ENCODE results near the gene ARHGEF28. TPM values are rescaled to one million over a fixed set of nuclear protein-coding genes. Genes with fewer than 3 reads are reported as not detected.

ARHGEF28 gene
- total RNA-seq, 1 experiment from 2014 or later: 6.1 TPM

GRCh38 chr5:73702534-73702933 lies 76.5 kb downstream of the ARHGEF28 start:
- Histone ChIP-seq H4K20me1 (ENCODE audit: insufficient read depth) (no peaks in the 10 kb centered on the region), H2AFZ (ENCODE audit: low read depth, low read length, poor library complexity, severe bottlenecking) (no peak overlapping the region), H3K4me1 (ENCODE audit: control insufficient read depth in 1 of 2, insufficient read depth in 2 of 2, low read length in 2 of 2) (peaks cover 0 to 8% of the 10 kb centered on the region in 2 experiments; a peak in 1 of 4 replicates), H3K79me2 (ENCODE audit: insufficient read depth, low read length) (no peaks in the 10 kb centered on the region), H3K9me3 (ENCODE audit: control insufficient read depth in 1 of 2, insufficient read depth in 1 of 2, low read depth in 1 of 2, low read length in 2 of 2) (no peaks in the 10 kb centered on the region), H3K27ac (ENCODE audit: low read depth, low read length) (no peak overlapping the region), H3K9ac (ENCODE audit: low read length) (no peak overlapping the region), H3K36me3 (ENCODE audit: control insufficient read depth in 1 of 2, insufficient read depth in 2 of 2, low read length in 2 of 2) (no peaks in the 10 kb centered on the region), H3K4me2 (ENCODE audit: low read length) (no peak overlapping the region), H3K4me3 (replicated peaks in 1 of 2; ENCODE audit: low read depth in 1 of 2, low read length in 2 of 2) (no peak overlapping the region), H3K9me2 (ENCODE audit: insufficient read depth) (no peaks in the 10 kb centered on the region), H3K27me3 (ENCODE audit: insufficient read depth, low read length) (no peaks in the 10 kb centered on the region)
- no TSS peak for BruUV-seq (replicated peaks)
- ATAC-seq: no peak
- intact Hi-C loops (cut with micrococcal nuclease): no loop called here
- ChIA-PET POLR2A (no interaction called here), RAD21 (ENCODE audit: low non-redundant PET in 1 of 2, low total read pairs in 2 of 2, uncharacterized antibody in 2 of 2, unreplicated experiment in 2 of 2) (no interaction called here), CTCF (interaction anchor here (1.2 kb wide), 1 partner anchor 9 kb away, joined by 4 read pairs; no protein-coding TSS in a partner anchor)
- no peak for DNase-seq (ENCODE audit: low read depth, low spot score)
- TF ChIP-seq CEBPB (IDR thresholded peaks at IDR 0.05; ENCODE audit: low read depth): no peak
- TF ChIP-seq POLR2A (IDR thresholded peaks at IDR 0.05; ENCODE audit: borderline replicate concordance, extremely low read depth, insufficient read depth, insufficient read length): no peak
- no peak for TF ChIP-seq RAD21 (IDR thresholded peaks at IDR 0.05; ENCODE audit: low read depth)
- TF ChIP-seq, protein P1, sequence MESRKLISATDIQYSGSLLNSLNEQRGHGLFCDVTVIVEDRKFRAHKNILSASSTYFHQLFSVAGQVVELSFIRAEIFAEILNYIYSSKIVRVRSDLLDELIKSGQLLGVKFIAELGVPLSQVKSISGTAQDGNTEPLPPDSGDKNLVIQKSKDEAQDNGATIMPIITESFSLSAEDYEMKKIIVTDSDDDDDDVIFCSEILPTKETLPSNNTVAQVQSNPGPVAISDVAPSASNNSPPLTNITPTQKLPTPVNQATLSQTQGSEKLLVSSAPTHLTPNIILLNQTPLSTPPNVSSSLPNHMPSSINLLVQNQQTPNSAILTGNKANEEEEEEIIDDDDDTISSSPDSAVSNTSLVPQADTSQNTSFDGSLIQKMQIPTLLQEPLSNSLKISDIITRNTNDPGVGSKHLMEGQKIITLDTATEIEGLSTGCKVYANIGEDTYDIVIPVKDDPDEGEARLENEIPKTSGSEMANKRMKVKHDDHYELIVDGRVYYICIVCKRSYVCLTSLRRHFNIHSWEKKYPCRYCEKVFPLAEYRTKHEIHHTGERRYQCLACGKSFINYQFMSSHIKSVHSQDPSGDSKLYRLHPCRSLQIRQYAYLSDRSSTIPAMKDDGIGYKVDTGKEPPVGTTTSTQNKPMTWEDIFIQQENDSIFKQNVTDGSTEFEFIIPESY (IDR thresholded peaks at IDR 0.05; ENCODE audit: extremely low read depth, insufficient replicate concordance, low read length): no peak
- no peak for TF ChIP-seq SP1 (IDR thresholded peaks at IDR 0.05; ENCODE audit: low read depth)
- TF ChIP-seq, protein P2, sequence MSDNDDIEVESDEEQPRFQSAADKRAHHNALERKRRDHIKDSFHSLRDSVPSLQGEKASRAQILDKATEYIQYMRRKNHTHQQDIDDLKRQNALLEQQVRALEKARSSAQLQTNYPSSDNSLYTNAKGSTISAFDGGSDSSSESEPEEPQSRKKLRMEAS (IDR thresholded peaks at IDR 0.05): no peak
- no peak for TF ChIP-seq YY1 (IDR thresholded peaks at IDR 0.05; ENCODE audit: extremely low read depth, insufficient replicate concordance, low read depth, low read length)
- no peak for TF ChIP-seq SIN3A (IDR thresholded peaks at IDR 0.05; ENCODE audit: low read depth)
- TF ChIP-seq CBX3 (IDR thresholded peaks at IDR 0.05; ENCODE audit: low read depth): no peak
- no peak for TF ChIP-seq EZH2 (IDR thresholded peaks at IDR 0.05)
